NK-92 treated with Interleukin-12 subunit alpha and Interleukin-12 subunit beta, amount 100 ng/mL, for 24 hours (cell line): ENCODE measurements around the gene DNMT1.
"Not testable (repeated sequence)": the region's sequence is repeated elsewhere in the genome, so short reads cannot be mapped to it uniquely, and the experiment has no call there.

Experiments
- DNase-seq: peaks from one replicate; lab custom pipeline; 2025; lab: John Stamatoyannopoulos, UW

Gene DNMT1

GRCh38 chr19:10220695-10221094, 25.9 kb upstream of the DNMT1 start:
- DNase-seq = no peak

GRCh38 chr19:10219678-10220077, 24.9 kb upstream of the DNMT1 start:
- no peak for DNase-seq

GRCh38 chr19:10217085-10217484, 22.3 kb upstream of the DNMT1 start:
- no peak for DNase-seq

GRCh38 chr19:10214784-10215183, 20.0 kb upstream of the DNMT1 start:
- no peak for DNase-seq

DNA sequence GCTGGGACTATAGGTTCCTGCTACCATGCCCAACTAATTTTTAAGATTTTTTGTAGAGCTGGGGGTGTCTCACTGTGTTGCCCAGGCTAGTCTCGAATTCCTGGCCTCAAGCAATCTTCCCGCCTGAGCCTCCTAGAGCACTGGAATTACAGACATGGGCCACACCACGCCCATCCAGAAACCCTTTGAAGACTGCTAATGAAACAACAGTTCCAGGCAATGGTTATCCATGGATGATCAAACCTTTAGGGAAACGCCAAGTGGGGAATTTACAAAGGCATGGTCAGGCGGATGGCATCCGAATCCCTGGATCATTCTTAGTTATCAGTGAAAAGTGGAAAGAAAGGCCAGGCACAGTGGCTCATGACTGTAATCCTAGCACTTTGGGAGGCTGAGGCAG, 16.9 kb upstream of the DNMT1 start:
- DNase-seq = no peak

DNA sequence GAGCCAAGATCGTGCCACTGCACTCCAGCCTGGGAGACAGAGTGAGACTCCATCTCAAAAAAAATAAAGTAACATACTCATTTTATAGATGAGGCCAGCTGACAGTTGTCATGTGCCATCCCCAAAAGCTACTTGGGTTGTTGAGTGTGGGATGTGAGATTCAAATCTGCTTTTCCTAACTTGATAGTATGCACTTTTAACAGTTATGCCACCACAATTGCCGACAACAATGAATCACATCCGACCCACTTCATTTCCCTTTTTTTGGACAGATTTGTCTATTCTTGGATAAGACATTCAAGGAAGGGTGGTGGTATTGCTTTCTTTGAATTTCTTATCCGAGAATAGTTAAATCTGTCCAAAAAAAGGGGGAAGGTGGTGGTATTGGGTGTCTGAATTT, 16.3 kb upstream of the DNMT1 start:
- DNase-seq = no peak

DNA sequence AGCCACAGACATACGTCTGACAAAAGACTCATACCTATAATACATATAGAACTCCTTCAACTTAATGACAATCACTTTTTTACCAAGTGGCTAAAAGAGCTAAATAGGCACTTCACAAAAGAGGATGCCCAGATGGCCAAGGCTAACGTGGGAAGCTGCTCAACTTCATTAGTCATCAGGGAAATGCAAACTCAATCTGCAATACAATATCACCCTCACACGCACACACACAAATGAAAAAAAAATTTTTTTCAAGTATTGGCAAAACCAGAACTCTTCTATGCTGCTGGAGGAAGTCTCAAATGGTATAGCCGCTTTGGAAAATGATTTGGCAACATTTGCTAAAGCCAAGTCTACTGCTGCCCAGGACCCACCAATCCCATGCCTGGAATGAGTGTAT, 14.6 kb upstream of the DNMT1 start:
- no peak for DNase-seq

- no peak for DNase-seq
Observed at GRCh38 chr19:10207026-10207425, 12.3 kb upstream of the DNMT1 start.

DNA sequence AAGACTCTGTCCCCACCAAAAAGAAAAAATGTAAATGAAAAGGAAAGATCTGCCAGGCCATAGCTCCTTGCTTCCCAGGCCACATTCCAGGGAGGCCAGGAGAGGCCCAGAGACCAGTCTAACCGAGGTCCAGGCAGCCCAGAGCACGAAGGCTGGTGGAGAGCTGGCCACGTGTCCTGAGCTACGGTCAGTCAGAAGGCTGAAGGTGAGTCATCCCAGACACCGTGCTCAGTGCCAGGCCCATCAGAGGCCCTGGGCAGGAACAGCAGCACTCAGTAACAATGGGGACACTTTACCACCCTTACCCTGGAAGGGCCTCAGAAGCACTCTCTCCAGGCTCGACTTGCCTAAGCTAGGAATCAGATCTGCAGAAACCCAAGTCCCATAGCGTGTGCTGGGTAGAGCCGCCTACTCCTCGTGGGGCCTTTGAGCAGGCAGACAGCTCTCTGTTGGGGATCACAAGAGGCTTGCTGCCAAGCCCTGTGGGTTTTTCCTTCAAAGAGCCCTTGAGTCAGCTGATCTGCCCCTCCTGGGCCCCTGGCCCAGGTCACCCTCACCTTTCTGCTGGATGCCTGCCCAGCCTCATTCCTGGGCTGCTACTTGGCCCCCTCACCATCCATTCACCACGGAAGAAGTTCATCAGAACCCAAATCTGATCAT, 11.6 kb upstream of the DNMT1 start:
- no peak for DNase-seq

DNA sequence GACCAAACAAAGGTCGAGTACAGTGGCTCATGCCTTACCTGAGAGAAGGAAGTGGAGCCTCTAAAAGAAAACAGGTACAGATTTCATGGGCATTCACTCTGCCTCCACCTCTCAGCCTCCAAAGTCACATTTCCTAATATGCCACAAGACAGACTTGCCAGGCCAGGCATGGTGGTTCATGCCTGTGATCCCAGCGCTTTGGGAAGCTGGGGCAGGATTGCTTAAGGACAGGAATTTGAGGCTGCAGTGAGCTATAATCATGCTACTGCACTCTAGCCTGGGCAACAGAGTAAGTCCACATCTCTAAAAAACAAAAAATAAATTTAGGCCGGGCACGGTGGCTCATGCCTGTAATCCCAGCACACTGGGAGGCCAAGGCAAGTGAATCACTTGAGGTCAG, 10.9 kb upstream of the DNMT1 start:
- no peak for DNase-seq

DNA sequence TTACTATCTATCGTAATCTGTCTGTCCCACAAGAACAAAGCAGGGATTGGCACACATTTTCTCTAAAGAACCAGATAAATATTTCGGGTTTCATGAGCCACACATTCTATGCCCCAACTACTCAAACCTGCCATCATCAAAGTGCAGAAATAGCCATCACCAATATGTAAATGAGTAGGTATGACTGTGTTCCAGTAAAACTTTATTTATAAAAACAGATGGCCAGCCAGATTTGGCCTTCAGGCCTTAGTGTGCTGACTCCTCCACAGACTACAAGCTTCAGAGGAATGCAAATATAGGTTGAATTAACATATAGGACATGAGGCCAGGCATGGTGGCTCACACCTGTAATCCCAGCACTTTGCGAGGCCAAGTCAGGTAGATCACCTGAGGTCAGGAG, 8.9 kb upstream of the DNMT1 start:
- DNase-seq = no peak

DNA sequence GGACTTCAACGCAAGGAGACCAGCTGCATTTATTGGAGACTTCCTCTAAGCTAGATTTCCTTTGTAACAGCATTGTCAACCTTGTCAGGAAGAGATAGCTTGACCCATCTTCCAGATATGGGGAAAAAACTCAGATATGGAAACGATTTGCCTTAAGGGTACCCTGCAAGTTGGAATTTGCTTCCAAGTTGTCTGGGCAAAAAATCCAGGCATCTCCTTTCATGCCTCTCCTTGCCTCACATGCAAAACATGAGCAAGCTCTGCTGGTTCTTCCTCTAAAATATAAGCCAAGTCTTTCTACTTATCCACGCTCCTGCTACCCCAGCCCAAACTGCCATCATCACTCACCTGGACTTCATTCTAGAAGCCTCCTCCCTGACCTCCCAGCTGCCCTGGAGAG, 6.4 kb upstream of the DNMT1 start:
- DNase-seq = no peak

DNA sequence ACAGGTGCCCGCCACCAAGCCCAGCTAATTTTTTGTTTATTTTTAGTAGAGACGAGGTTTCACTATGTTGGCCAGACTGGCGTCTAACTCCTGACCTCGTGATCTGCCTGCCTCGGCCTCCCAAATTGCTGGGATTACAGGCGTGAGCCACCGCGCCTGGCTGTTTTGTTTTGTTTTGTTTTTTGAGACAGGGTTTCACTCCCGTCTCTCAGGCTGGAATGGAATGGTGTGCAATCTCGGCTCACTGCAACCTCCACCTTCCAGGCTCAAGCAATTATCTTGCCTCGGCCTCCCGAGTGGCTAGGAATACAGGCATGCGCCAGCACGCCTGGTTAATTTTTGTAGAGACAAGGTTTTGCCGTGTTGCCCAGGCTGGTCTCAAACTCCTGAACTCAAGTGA, 5.3 kb upstream of the DNMT1 start:
- DNase-seq = not testable (repeated sequence)

DNA sequence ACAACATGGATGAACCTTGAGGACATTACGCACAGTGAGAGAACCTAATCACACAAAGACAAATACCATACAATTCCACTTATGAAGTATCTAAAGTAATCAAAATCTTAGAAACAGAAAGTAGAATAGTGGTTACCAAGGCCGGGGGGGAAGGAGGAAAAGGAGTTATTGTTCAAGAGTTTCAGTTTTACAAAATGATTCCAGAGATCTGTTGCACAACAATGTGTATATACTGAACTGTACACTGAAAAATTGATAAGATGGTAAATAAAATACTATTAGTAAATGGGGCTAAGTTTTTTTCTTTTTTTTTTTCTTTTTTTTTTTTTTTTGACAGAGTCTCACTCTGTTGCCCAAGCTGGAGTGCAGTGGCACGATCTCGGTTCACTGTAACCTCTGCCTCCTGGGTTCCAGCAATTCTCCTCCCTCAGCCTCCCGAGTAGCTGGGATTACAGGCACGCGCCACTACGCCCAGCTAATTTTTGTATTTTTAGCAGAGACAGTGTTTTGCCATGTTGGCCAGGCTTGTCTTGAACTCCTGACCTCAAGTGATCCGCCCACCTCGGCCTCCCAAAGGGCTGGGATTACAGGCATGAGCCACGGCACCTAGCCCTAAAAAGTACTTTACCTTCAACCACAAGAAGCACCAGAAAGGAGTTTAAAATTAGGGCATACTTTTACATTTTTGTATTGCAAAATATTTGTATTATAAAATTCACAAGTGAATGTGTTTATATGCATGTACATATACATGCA, 4.3 kb upstream of the DNMT1 start:
- not testable (repeated sequence) for DNase-seq

- no peak for DNase-seq
Observed at GRCh38 chr19:10195199-10195519, 406 bp upstream of the DNMT1 start.

- DNase-seq = no peak
Observed at GRCh38 chr19:10193790-10194499, 808 bp downstream of the DNMT1 start.

DNA sequence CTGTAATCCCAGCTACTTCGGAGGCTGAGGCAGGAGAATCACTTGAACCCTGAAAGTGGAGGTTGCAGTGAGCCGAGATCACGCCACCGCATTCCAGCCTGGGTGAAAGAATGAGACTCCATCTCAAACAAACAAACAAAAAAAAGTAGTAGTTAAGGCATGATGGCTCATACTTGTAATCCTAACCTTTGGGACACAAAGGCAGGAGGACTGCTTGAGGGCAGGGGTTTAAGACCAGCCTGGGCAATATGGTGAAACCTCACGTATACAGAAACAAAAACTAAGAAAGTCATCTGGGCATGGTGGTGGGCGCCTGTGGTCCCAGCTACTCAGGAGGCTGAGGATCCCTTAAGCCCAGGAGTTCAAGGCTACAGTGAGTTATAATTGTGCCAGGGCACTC, 1.8 kb downstream of the DNMT1 start:
- DNase-seq = no peak

- DNase-seq = no peak
Observed at GRCh38 chr19:10191347-10191746, 3.4 kb downstream of the DNMT1 start.

DNA sequence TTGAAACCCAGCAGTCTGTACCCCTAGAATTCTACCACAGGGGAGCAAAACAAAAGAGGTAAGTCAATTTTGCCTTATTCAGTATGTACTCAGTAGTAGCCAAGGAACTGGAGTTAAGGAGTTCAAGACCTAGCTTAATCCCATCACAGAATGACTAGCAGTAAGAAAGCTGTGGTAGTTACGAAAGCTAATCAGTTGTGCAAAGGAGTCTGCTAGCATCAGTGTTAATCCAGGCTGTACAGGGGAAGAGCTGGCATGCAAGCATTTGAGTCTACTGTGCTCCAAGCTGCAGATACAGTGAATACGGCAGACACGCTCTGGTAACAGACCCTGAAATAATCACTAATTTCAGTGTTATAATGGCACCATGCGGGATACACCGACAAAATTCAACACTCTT, 4.7 kb downstream of the DNMT1 start:
- no peak for DNase-seq

GRCh38 chr19:10189616-10190015, 5.1 kb downstream of the DNMT1 start:
- peak; percentile 13 for DNase-seq

- no peak for DNase-seq
Observed at GRCh38 chr19:10187315-10187714, 7.4 kb downstream of the DNMT1 start.

GRCh38 chr19:10184636-10185035, 10.1 kb downstream of the DNMT1 start:
- DNase-seq = no peak

DNA sequence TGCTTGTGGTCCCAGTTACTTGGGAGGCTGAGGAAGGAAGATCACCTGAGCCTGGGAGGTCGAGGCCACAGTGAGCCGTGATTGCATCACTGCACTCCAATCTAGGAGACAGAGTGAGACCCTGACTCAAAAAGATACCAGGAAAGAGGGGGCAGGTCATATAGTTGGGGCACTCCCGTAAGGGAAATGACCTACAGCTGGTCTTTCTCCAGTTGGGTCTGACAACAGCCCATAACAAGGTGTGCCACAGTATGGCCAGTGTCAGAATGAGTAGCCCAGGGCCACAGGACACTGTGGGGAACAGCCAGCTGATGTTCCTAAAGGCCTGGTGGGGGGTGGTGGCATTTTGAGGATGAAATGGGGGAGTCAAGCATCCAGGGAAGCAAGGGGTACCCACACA, 10.8 kb downstream of the DNMT1 start:
- no peak for DNase-seq
